A375 (cell line): ENCODE measurements around the gene DUSP11. TPM values are rescaled to one million over a fixed set of nuclear protein-coding genes. Genes with fewer than 3 reads are reported as not detected.

Source experiments
- total RNA-seq: library from RNA; depleted of rRNA; stranded (reverse); fragments of >200 nt; shearing (Covaris generic); gene quantifications from 2 replicates; pipeline ENCODE4 v1.2.3, GENCODE V29; 2014; rRNA removed

The DUSP11 gene
- 18.6 and 21.5 TPM in 2 replicates for total RNA-seq

DNA sequence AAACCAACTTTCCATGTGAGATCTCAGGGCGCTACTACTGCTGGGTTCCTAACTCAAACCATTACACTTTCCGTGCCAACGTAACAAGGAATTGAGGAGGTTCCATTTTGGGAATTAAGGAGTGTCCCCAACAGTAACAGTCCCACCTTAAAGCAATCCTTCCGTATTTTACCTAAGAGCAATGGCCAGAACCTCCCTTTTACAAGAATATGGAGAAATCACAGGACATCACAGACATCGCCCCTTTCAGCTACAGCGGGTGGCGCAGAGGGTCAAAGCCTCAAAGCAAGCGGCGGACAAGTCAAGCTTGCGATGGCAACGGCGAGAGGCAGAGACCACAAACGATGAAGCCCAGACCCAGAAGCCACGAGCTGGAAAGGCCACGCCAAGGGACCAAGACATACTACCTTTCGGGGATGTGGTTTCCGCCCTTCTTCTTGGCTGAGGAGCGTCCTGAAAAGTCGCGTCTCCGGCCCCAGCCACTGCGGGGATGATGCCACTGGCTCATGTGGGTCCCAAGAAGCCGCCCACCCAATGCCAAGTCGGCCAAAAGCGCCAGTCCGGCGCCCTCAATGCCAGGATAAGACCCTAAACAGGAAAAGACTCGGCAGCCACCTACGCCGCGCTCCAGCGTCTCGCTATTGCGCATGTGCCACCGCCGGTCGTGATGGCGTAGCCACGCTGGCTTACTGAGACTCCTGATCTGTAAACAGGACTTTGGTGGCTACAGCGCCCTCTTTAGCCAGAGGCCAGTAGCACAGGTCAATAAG is at the start of gene DUSP11:
DUSP11 (minus strand) TSS at position 637 of the 770 bp plus-strand sequence; CDS start at position 508, 129 bp downstream.

DNA sequence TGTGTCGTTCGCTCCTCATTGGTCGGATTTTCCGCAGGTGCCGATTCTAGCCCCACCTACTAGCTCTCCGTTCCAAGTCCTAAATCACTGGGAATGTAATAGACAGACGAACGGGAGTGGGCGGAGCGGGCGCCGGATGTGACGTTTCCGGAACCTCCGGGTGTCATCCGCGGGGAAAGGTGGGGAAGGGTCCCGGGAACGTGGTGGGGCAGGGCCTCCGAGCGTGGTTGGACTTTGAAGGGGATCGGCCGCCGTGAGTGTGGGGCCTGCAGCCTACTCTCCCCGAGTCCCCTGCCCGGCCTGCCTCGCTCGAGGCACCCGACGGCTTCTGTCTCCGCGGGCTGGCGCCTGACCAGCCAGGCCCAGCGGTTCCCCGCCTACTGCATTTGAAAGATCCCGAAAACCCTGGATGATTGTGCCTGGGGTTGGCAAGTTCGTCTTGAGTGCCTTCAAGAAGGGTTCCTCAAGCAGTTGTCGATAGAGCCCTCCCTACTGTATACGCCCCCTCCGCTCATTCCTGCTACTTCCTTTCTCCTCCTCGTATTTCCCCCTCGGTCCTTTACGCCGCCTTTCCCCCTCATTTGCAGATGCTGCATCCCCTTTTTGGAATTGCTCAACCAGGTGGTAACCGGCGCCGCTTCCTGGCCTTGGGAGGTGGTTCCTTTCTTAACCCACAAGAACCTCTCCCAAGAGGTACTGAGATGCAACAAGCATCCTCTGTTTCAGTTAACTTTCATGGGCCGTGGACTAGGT is 49.1 kb upstream of the DUSP11 start, which contains the start of gene STAMBP:
STAMBP (plus strand) TSS at position 144 of the 753 bp plus-strand sequence. CDS start 1,896 bp downstream, outside the sequence.

DNA sequence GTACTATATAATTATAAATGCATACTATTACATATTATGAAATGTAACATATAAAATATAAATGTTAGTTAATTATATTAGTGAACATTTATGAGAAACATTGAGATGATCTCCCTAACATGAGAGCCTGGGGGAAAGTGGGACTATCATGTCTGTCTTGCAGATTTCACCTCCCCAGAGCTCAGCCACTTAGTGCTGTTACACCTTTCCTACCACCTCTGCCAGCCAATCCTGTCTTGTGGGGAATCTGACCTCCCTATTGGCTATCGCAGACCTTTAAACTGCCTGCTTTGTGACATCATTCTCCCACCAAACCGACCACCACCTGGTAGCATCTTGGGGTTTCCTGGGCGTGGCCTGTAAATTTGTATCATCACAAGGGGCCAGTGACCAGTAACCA is 4.0 kb upstream of the DUSP11 start, which contains the start of gene C2orf78:
C2orf78 (plus strand) TSS at position 301 of the 400 bp plus-strand sequence. CDS start 127 bp downstream, outside the sequence.

DNA sequence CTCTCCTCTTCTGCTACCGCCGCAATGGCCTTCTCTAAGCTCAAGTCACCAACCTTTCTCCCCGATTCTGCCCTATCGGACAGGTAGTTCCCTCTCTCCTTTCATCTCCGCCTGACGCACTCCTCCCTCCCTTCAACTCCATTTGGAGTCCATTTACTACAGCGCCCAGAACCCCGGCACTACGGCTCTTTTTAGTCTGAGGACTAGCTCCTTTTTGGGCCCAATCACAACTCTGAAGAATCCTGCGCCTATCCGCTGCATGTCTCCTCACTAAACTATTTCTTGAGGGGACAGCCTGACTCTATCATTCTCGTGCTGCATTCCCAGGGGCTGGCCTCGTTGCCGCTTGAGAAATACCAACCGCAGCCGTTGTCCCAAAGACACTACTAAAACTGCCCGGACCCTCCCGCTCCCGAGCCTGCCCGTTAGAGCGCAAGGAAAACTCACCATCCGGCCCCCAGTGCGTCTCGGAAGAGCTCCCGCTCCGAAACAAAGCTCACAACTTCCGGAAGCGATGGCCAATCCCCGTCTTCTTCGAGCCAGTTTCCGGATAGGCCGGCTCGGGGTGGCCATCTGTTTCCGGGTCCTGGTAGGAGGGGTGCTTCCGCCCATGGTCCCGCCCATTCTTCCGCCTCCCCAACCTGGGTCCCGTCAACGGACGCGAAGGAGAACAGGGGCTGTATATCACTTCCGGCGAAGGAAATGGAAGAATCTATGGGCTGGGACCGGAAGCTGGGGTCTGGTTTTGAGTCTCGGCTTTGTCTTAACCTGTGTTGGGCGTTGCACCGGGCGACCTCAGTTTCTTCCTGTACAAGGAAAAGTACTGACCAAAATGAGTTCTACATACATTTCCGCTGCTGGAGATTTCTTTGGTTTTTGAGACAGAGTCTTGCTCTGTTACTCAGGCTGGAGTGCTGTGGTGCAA is 42.8 kb downstream of the DUSP11 start, which contains the start of gene TPRKB:
TPRKB (minus strand) TSS at position 491 of the 925 bp plus-strand sequence. CDS start 2,776 bp downstream, outside the sequence.

Other genes starting within 250 kb of the DUSP11 start
- not detected in 2 replicates for gene NAT8, start 137.7 kb downstream of the DUSP11 start, total RNA-seq
- gene TPRKB, start 42.8 kb downstream of the DUSP11 start, total RNA-seq: 57.1 and 63.8 TPM in 2 replicates
- gene C2orf78, start 4.1 kb upstream of the DUSP11 start, total RNA-seq: not detected in 2 replicates
- 39.0 and 45.7 TPM in 2 replicates for gene STAMBP, start 48.9 kb upstream of the DUSP11 start, total RNA-seq
- gene ACTG2, start 112.9 kb upstream of the DUSP11 start, total RNA-seq: not detected in 2 replicates
- 62.6 and 63.8 TPM in 2 replicates for gene DGUOK, start 146.8 kb upstream of the DUSP11 start, total RNA-seq
- gene TET3, start 204.8 kb upstream of the DUSP11 start, total RNA-seq: 9.0 and 10.4 TPM in 2 replicates